HG03064 (cell line): ENCODE measurements around the gene GNAI2.
"Not testable (repeated sequence)": the region's sequence is repeated elsewhere in the genome, so short reads cannot be mapped to it uniquely, and the experiment has no call there.

Source experiments
- ATAC-seq: cut with Tn5 transposase; IDR thresholded peaks from one replicate; pipeline ENCODE4 v1.9.1; 2021; ENCODE audit warnings: low read depth; ENCODE audit not compliant: unreplicated experiment

The GNAI2 gene

GRCh38 chr3:50274371-50275104 is 38.5 kb downstream of the GNAI2 start:
- ATAC-seq = no peak

GRCh38 chr3:50275141-50275995 is 39.4 kb downstream of the GNAI2 start:
- no peak for ATAC-seq

- ATAC-seq = no peak
Measured at GRCh38 chr3:50275996-50276761, 40.2 kb downstream of the GNAI2 start.

- no peak for ATAC-seq
Measured at GRCh38 chr3:50276762-50277101, 40.7 kb downstream of the GNAI2 start.

GRCh38 chr3:50278123-50278879 is 42.3 kb downstream of the GNAI2 start:
- ATAC-seq = no peak

GRCh38 chr3:50278880-50279224 is 42.8 kb downstream of the GNAI2 start, which contains the start of gene LSMEM2:
TSS of gene LSMEM2 (plus strand) at chr3:50279087. CDS start at chr3:50279114, 27 bp downstream.
- no peak for ATAC-seq

GRCh38 chr3:50279255-50280016 is 43.4 kb downstream of the GNAI2 start:
- ATAC-seq = no peak

- ATAC-seq = not testable (repeated sequence)
Measured at GRCh38 chr3:50284121-50284520, 48.1 kb downstream of the GNAI2 start.

GRCh38 chr3:50286322-50287227 is 50.6 kb downstream of the GNAI2 start:
- ATAC-seq = no peak

- ATAC-seq = no peak
Measured at GRCh38 chr3:50287262-50287661, 51.3 kb downstream of the GNAI2 start.

- ATAC-seq = no peak
Measured at GRCh38 chr3:50288387-50289007, 52.5 kb downstream of the GNAI2 start.

- no peak for ATAC-seq
Measured at GRCh38 chr3:50289130-50289529, 53.1 kb downstream of the GNAI2 start.

GRCh38 chr3:50290161-50290641 is 54.2 kb downstream of the GNAI2 start:
- ATAC-seq = no peak

- peak; percentile 87 for ATAC-seq
Measured at GRCh38 chr3:50292159-50293078, 56.4 kb downstream of the GNAI2 start, which contains the start of gene IFRD2. TSS of gene IFRD2 (minus strand) at chr3:50292429. CDS start at chr3:50292274, 155 bp downstream.

- no peak for ATAC-seq
Measured at GRCh38 chr3:50293079-50293801, 57.2 kb downstream of the GNAI2 start.

- no peak for ATAC-seq
Measured at GRCh38 chr3:50294089-50294488, 58.1 kb downstream of the GNAI2 start.
